Activated gamma-delta T cell treated with Interleukin-2 at 50 U/mL for 16 hours (primary cell): ENCODE measurements around the gene CNTNAP2.

Experiments used
- DNase-seq: peaks from one replicate; pipeline ENCODE4 v3.0.0-alpha.2; 2020

Gene CNTNAP2

DNA sequence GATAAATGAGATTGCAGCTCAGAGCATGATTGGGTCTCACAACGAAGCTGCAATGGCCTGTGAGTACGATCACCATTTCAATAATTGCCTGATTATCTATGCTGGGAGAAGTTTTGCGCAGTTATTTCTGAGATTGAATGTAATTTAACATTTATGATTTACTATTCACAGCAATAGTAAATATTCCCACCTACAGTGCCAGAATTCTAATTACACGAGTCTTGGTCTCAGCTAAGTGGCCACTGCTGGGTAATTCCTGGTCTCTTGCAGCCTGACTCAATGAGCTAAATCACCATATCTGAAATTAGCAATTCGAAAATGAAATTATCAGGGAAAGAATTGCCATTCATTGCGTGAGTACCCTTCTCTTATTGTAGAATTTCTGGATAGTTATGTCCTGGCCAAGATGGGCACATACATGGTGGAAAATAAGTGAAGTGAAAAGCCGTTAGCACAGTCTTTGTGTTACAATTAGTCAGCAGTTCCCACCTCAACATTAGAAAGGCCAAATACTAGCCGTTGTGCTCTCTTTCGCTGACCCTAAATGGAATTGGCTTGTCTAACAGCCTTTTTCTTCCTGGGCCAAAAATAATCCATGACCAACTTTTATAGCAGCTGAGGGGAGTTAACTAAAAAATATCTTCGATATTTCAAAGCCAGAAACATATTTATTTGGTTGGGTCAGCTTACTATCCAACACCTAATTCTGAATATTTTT is 1793.0 kb downstream of the CNTNAP2 start:
- DNase-seq, result no peak

DNA sequence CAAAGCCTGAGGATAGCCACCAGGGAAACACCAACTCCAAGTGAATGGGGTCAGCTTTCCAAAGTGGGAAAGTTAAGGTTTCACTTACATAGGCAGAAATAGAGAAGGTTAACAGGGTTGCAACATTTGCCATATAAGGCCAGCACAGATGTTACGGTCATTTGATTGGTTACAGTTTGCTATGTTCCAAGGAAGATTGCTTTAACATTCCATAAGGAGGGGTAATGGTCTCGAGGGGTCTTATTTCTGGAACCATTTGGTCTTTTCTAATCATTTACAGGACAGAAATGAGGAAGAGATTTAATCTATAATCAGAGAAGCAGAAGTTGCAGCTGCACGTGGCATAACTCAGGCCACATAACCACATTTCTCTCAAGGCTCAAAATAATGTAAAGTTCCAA is 1794.6 kb downstream of the CNTNAP2 start:
- no peak for DNase-seq

DNA sequence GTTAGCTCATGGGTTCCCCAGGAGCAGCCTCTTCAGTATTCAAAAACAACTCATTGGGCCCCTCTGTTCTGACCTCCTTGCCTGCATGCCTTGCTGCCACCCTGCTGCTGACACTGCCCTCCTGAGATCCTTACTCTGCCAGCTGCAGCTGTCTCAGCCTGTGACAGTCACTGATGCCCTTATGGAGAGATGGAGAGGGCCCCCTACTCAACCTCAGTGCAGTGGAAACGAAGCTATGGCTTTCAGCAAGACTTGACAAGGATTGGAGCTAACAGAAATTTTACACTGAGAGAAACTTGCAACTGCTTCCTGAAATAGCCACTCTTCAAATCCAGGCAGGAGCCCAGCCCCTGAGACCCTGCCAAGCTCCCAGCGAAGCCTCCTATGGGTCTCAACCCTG is 1795.7 kb downstream of the CNTNAP2 start:
- no peak for DNase-seq

DNA sequence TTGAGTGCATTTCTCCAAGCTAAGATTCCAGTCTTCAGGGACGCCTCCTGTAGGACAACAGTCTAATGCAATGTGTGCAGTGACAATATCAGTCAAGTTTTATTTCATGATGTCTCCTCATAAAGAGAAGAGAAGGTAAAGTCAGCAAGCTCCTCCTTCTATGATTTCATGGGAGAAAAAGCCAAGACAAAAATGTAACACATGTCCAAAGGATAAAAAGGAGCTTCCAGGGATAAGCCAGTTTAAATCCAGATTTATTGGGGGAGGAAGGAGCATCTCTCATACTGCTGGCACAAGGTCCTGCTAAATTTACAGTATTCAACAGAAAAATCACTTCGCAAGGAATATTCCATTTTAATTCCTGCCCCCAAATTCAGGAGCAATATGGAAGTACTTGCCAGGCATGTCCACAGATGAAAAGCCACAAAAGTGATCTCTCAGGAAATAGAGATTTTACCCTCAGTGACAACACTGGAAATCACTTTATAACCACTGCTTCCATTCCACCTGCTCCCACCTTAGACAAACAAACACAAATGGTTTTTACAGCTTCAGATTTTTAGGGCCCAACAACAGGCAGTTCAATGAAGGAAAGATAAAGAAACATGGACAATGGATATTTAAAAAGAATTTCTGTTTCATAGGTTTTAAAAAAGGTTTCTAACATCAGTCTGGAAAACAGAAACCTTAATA is 1796.5 kb downstream of the CNTNAP2 start:
- no peak for DNase-seq

DNA sequence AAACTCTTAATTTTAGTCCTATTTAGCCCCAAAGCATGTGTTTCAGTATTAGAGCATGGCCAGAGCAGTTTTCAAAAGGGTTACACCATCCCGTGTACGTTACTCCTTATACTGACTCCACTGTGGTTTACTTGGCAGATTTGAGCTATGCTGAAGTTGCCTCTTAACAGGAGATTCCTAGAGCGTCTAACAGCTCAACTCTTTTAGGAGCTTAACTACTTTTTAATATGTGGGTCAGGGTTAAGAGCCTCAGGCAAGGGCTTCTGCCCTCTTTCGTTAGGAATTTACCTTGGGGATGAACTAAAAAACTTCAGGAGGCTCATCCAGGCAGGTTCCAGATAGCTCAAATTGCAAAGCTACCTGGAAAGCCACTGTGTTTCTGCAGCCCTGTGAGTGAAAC is 1799.2 kb downstream of the CNTNAP2 start:
- DNase-seq, result no peak

DNA sequence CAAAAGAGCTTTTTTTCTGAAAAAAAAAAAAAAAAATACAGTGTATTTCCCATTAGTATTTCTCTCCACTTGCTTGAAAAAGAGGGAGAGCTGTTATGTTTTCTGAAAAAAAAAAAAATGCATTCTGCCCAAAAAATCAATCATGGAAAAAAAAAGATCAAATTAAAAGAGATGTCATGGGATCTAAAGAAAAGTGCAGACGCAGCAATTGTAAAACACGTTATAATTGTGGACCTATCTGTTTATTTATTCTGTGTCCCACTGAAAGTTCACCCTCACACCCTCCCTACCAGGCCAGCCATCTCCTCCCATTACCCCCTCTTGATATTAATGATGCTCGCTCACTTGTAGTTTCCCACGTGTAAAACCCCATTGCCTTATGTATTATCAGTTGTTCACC is 1800.0 kb downstream of the CNTNAP2 start:
- DNase-seq, result no peak

DNA sequence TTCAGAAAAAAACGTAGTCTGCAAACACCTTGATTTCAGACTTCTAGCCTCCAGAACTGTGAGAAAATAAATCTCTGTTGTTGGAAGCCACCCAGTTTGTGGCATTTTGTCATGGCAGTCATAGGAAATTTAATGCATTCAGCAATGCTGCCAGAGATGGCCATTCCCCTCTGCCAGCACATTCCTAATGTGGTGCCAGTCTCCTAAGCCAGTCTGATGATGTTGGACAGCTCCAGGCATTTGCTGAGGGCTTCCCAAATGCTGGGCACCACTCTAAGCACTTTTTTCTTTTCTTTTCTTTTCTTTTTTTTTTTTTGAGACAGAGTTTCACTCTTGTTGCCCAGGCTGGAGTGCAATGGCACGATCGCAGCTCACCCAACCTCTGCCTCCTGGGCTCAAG is 1807.2 kb downstream of the CNTNAP2 start:
- DNase-seq, result no peak

DNA sequence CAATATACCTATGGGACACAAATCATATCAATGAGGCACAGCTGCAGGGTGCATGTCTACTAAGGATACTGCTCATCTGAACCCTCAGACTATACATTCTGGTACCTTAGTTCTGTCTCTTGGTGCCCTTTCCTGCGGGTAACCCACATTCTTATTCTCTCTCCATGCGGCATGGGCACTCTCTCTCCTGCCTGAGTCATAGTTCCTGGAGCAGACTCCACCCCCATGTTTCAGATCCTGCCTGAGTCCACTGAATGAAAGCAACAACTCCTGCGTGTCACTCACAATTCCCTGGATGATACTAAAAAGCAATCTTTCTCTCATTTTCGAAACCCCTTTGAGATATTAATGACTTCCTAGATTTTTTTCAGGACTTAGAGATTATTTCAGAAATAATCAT is 1820.8 kb downstream of the CNTNAP2 start:
- no peak for DNase-seq

DNA sequence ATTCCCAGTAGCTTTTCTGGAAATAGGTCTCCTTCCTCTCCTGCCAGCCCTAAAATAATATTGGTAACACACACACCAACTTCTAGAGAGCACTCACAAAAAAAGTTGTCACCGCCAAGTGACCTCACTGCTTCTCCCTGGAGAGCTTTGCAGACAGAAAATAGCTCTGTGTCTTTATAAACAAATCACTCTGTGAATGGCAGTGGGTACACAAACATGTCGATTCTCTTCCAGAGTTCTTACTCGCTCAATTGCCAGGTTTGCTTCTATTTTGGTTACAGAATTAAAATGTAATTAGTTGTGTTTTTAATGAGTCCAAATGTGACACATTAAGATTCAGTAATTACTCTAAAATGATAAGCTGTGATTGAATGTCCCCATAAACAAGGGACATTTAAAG is 1824.8 kb downstream of the CNTNAP2 start:
- DNase-seq, result no peak

DNA sequence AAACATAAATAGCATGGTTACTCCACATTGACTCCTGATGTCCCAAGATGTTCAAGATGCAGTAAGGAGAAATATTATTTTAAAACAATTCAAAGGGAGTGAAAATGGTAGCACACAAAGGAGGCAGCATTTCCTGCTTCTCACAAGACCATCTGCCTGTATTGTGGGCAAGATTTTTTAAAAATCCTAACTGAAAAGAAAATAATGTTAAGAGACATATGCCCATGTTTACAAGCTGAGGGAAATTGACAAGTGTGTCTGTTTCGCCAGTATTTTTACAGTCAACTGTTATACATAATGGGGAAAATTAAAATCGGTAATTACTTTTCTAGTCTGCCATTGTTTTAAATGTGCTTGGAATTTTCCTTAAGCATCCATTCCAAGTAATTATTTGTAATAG is 1827.7 kb downstream of the CNTNAP2 start:
- DNase-seq, result no peak

DNA sequence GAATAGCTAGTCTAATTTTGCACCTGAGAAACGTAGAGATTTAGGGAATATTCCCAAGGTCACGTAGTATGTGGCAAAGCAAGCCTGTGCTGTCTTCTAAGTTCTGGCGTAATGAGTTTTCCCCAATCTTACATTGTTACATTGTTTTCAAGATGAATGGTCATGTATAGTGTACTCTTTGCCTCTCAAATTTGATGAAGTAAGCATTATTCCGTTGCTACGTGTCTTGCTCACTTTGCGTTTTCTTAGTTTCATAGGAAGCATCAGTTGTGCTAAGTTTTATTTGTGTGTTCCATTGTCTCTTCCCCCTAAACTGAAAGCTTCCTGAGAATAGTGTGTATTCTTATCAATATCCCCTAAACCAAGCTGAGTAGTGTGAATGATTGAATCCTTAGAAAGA is 1836.3 kb downstream of the CNTNAP2 start:
- DNase-seq, result no peak

DNA sequence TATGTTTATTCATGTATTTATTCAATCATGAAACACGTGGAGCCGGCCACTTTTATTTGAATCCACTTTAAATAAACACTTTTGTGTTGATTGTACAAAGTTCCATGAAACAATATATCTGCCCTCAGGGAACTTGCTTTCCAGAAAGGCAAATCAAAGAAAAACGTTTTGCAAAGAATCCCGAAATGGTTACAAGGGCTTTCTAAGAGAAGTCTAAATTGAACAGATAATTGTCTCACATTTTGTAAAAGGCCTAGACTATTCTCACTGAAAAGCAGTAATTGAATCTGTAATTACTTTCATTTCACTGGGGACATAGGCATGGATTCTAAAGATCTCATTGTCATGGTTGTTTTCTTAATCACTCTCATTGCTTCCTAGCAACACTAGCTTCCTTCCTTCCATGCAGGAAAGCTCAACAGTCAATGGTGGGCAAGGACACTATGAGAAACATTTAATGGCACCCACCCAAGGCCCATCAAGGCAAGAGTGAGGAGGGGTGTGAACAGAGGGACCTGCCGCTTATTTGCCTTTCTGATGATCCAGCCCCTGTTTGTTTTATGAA is 1851.5 kb downstream of the CNTNAP2 start:
- DNase-seq, result no peak

DNA sequence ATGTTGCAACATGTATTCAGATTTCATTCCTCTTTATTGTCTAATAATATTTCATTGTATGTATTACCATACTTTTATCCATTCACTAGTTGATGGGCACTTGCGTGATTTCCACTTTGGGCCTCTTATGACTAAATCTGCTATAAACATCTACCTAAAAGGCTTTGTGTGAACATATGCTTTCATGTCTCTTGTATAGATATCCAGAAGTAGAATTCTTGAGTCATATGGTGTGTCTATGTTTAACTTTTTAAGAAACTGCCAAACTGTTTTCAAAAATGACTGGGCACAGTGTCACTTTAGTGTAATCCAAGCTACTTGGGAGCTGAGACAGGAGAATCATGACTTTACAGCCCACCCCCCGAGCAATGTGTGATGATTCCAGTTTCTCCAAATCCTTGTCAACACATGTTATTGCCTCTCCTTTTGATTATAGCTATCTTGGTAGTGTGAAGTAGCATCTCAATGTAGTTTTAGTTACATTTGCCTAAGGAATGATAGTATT is 1855.1 kb downstream of the CNTNAP2 start:
- no peak for DNase-seq

DNA sequence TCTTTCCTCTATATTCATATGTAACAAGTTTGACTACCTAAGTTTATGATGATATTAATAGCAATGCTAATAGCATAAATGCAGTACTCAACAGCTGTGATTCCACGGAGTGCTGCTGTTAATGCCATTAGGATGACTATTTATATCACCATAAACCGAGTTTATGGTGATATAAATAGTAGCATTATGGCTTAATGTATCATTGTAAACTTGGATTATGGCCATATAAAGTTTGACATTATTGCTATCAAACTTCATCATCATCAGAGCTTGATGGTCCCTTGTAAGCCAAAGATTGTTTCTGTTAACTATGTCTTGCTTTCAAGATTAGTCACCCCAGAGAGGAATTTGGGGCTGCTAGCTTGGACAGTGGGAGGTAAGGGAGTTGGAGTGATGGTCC is 1861.6 kb downstream of the CNTNAP2 start:
- DNase-seq, result no peak

DNA sequence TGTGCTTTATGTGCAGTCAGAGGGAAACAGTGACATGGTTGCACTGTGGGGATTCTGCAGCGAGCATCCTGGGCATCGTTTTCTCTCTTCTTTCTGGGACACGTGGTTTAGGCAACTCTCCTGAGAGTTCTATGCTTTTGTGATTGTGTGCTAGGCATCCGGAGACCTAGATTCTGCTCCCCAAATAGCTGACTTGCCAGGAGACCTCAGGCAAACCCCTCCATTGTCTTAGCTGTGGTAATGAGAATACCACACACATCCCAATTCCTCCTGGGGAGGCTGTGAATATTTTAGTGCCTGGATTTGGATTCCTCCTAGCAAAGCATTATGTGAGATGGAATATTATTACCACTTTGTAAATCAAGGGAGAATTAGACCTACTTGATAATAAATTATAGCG is 1862.0 kb downstream of the CNTNAP2 start:
- no peak for DNase-seq

DNA sequence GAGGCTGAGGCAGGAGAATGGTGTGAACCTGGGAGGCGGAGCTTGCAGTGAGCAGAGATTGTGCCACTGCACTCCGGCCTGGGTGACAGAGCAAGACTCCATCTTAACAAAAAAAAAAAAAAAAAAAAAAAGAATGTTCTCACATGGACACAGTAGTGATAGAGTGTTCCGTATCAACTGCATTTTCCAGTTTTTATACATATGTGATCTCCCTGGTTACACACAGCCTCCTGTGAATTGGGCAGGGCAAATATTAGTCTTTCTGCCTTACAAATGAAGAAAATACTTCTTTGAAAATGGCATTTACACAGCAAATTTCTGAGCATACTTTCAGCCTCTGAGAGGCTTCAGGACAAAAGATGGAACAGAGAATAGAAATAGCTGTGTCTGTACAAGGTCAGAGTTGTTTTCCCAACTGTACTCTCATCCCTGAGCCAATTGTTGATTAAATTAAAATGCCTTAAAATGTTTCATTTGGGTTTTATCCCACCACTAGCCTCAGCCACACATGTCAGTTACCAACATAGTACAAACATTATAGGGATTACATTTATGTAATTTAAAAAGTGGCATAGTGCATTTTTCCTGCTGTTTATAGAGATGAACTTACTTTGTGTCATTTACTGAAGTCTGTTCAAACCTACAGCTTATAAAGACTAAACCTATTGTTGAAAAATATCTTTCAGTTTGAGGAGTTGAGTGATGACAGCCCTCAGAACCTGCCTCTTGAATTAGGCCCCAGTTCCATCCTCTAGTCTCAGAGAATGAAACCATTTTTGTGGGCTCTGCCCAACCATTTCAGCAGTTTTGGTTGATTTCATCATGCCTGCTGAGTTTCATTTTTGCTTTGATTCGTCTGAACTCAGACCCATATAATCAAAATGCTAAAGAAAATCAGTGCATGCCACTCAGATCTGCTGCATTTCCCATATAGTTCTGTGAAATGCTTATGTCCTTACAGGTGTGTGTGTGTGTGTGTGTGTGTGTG is 1864.5 kb downstream of the CNTNAP2 start:
- no peak for DNase-seq

DNA sequence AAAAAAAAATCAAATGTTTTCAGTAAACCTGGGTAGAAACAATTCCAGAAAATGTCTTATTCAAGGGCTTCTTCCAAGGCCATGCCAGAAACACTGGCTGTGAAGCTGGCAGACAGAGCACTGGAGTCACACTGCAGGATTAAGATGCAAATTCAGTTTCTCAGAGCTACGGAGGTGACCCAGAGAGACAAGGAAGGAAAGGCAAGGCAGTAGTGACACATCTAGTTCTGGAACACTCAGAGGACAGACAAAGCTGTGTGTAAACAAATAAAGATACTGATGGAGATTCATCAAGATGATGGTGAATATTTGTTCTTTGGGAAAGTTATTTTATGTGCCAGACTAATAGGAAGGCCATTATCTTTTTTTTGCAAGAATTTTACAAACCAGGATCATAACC is 1865.7 kb downstream of the CNTNAP2 start:
- no peak for DNase-seq

DNA sequence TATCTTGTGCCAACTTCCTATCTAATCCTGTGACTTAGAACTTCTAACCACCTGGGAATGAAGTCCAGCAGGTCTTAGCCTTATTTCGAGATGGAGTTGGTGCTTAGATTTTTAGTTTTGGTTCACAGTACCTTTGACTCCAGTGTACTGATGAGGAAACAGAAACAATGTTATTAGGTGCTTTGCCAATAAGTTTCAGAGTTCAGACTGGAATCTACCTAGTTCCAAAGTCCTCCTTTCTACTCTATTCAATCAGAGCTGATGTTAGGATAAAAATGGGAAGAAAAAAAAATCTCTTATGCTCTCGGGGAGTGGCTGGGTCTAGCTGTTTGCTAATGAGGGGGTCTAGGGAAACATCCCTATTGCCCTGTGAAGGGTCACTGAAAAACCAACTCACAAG is 1867.7 kb downstream of the CNTNAP2 start:
- no peak for DNase-seq

DNA sequence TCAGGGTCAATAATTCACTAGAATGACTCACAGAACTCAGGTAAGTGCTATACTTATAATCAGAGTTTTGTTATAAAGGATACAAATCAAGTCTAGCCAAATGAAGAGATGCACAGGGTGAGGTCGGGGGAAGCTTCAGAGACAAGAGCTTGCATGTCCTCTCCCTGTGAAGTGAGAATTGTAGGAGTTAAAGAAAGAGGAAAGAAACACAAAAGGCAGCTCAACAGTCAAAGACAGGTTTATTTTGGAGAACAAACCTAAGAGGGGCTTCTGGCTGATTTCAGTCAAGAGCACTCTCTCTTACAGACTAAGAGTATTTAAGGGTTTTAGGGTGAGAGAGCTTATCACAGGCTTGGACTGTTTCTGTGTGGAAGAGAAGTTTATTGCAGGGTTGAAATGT is 1873.5 kb downstream of the CNTNAP2 start:
- DNase-seq, result no peak

DNA sequence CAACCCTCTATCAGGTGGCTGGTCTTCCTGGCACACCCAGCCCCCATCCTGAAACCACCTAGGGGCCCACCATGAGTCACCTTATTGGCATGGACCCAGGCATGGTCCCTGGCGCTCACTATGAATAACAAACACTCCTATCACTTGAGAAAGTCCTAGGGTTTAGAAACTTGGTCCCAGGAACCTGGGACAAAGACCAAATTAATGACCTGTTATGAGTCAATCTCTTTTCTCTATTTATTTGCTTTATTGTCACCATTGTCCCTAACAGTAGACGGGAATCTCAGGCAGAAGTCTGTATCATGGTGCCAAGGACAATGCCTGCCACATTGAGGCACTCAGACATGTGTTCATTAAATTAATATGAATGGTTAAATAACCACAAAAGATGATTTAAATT is 1874.3 kb downstream of the CNTNAP2 start:
- DNase-seq, result no peak

DNA sequence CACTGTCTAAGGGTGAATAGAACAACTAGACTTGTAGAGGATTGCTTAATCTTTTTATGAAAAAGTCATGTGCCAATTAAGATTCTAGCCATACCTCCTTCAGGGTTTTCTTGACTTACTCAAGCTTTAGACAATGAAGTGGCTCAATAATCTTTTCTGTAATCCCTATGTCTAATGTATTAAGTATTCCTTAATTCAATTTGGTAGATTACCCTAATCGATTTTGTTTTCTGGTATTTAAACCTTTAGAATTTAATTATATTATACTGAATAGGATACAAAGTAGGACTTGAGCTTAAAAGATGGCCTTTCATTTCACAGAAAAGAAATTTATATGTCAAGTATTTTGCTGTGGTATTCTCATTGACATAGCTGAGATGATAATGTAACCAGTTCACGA is 1876.1 kb downstream of the CNTNAP2 start:
- DNase-seq, result no peak

DNA sequence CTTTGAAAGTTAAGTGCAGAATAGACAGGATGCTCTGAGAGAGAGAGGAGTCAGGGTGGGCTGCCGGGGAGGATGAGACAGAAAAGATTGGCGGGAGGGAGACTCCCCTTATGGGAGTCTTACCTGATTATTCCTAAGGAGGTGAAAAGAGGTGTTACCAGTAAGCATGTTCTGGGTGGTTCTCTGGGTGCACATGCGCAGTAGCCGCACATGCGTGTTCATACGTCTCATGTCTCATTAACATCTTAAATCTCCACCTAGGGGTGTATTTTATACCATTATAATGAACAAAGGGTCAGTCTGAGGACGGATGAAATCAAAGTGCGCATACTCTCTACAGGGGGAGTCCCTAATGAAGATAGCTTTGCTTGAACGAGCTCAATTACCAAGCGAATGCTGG is 1881.0 kb downstream of the CNTNAP2 start:
- no peak for DNase-seq

DNA sequence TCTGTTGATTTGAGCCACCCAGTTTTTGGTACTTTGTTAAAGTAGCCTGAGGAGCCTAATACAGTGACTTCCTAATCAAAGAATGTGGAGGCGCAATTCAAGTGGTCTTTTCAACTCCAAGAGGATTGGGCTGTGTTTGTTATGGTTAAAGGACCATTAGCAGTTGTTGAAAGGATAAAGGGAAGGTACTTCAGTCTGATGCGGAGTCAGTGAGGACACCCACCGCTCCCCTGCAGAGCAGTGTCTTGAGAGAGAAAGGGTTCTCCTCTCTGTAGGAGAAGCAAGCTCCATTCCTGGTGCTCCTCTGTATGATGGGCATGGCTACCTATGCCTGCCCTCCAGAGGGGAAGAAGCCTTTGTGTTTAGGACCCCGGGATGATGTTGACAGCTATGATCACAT is 1883.4 kb downstream of the CNTNAP2 start:
- no peak for DNase-seq
